Measurements from ENCODE around the gene DKC1. TPM values are rescaled to one million over a fixed set of nuclear protein-coding genes. Genes with fewer than 3 reads are reported as not detected.

Gene DKC1
- total RNA-seq, 2 donors from 2014 or later, result 21.6 to 26.5 TPM

DNA sequence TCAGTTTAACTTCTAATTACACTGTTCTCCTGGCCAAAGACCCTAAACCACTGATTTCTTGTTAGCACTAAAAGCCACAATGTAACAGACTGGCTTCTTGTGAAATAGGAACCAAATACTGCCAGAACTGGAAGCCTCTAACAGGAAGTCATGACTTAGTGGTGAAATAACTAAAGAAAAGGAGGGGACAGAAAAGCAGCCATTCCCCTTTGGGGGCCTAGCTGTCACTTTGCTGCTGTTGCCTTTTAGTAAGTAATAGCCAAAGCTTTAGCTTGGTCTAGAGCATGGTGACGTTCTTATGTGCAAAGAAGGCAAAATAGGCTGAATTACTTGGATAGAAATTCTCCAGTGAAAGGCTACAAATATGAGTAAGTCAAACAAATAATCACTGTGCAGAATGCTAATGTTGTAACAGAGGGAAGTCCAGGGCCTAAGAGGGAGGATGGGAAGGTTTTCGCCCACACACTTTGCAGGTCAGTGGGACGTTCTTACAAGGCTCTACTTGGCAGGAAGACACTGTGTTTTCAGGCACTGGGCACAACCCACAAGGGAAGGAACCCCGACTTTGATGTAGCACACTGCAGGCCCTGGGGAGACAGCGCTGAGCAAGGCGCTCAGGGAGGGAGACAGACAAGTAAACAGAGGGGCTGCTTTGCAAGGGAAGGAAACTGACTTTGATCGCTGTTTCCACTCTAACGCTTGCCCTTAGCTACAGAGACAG, 28.4 kb upstream of the DKC1 start:
- intact Hi-C loops (cut with DNase I), result no loop called here
- DNase-seq (ENCODE audit: low spot score), result peak; percentile 79

GRCh38 chrX:154735695-154736393, 26.8 kb upstream of the DKC1 start:
- DNase-seq (ENCODE audit: low spot score), result peak; percentile 85
- intact Hi-C loops (cut with DNase I), result no loop called here

DNA sequence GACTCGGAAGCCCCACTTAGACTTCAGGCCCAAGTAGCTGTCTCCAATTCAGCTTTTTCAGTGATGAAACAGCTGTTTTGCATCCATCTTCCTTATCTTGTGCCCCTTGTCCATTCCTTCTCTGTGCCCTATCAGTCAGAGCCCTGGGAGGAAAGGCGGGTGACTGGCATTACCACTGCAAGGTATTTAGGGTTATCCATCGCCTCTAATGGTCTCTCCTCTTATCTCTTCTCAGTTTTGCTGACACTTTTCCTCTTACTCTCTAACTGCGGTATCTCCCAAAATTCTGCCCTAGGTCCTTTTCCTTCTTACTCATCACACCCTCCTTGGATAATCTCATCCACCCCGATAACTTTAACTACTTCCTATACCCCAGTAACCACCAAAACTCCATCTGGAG, 25.5 kb upstream of the DKC1 start:
- DNase-seq (ENCODE audit: low spot score), result no peak
- intact Hi-C loops (cut with DNase I), result no loop called here

GRCh38 chrX:154738011-154738738, 24.5 kb upstream of the DKC1 start:
- intact Hi-C loops (cut with DNase I), result no loop called here
- peak; percentile 86 for DNase-seq (ENCODE audit: low spot score)

GRCh38 chrX:154739952-154740465, 22.7 kb upstream of the DKC1 start:
- intact Hi-C loops (cut with DNase I), result no loop called here

DNA sequence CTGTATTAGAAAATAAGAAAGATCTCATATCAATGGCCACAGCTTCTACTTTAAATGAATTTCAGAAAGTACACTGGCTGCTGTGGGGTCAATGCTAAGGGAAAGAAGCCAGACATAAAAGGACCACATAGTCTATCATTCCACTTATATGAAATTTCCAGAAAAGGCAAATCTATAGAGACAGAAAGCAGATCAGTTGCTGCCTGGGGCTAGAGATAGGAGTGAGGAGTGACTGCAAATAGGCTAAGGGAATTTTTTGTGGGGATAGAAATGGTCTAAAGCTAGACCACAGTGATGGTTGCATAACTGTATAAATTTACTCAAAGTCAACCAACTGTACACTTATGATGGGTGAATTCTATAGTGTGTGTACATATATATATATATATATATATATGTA, 20.1 kb upstream of the DKC1 start:
- intact Hi-C loops (cut with DNase I), result no loop called here
- DNase-seq (ENCODE audit: low spot score), result no peak

More at GRCh38 chrX:154739952-154740465, 22.7 kb upstream of the DKC1 start:
- no peak for DNase-seq (ENCODE audit: low spot score)

GRCh38 chrX:154748712-154749339, 13.8 kb upstream of the DKC1 start:
- DNase-seq (ENCODE audit: low spot score), result no peak
- intact Hi-C loops (cut with DNase I), result no loop called here

- intact Hi-C loops (cut with DNase I), result no loop called here
- no peak for DNase-seq (ENCODE audit: low spot score)
Measured at GRCh38 chrX:154749856-154750255, 12.8 kb upstream of the DKC1 start.

DNA sequence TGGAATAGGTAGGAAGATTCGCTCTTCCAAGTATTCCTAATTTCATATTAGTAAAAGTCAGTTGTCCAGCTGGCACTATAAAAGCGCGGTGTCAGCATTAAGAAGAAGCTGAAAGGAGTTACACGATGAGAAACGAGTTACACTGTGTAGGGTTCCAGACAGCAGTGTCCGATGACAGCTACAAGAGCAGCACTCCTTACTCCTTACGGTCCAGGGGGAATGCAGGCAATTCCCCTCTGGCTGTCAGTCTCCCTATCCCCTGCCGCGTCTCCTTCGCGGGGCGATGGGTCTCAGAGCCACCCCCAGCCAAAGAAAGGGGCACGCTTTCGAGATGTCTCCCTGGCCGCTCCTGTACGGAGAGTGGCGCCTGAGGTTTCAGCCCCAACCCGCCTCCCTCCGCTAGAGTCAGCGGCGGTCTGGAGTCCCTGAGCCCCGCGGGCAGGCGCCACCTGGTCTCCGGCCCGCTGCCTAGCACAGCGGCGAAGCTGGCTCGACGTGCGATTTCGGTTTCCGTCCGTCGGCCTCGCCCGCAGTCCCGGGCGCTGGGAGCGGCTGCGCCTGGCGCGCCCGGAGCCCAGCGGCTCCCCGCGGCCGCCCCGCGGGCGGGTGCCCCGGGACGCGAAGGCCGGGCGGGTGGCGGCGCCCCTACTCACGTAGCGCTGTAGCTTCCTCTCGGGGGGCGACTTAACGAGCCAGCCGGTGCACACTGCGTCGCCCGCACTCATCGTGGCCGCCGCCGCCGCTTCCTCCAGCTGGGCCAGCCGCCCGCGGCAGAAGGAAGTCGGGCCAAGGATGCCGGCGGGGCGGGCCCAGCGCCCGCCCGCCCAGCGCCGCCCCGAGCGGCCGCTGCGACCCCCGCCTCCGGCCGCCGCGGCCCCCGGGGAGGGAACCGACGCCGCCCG, 12.1 kb upstream of the DKC1 start, which contains the start of gene GAB3:
Gene GAB3 (minus strand): TSS at position 777 of the 902 bp plus-strand sequence. CDS start 52 bp downstream, at position 725.
- DNase-seq (ENCODE audit: low spot score), result no peak
- intact Hi-C loops (cut with DNase I), result no loop called here

- intact Hi-C loops (cut with DNase I), result no loop called here
- DNase-seq (ENCODE audit: low spot score), result no peak
Measured at GRCh38 chrX:154751203-154751668, 11.4 kb upstream of the DKC1 start.

DNA sequence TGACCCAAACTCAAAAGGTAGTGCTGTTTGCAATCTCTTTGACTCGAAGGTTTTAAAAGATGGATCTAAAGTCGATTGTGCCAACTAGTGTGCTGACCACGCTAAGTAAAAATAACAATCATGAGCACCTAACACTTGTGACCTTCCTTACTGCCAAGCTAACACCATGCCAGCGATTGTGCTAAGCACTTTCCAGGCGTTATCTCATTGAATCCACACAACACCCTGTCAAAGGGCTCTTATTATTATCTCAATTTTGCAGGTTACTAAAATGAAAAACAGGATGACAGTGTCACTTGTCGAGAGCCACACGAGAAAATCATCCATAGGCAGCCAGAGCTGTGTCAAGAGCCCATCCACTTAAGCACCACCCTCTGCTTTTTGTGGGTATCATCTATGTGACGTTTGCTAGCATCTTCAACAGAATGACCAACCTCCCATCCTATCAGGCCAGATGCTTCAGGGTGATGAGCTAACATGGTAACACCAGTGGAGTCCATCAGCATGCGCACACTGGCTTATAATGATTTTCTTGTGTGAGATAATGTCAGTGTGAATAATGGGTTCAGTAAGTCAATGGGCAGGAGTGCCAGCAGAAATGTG, 10.9 kb upstream of the DKC1 start:
- no peak for DNase-seq (ENCODE audit: low spot score)
- intact Hi-C loops (cut with DNase I), result no loop called here

GRCh38 chrX:154758696-154759095, 4.0 kb upstream of the DKC1 start:
- intact Hi-C loops (cut with DNase I), result loop anchor here in 1 of 2 donors (5.0 kb wide), 1 partner anchor 279 kb away; no protein-coding TSS in a partner anchor
- DNase-seq (ENCODE audit: low spot score), result no peak

- DNase-seq (ENCODE audit: low spot score), result no peak
- intact Hi-C loops (cut with DNase I), result loop anchor here in 1 of 2 donors (5.0 kb wide), 1 partner anchor 1860 kb away; no protein-coding TSS in a partner anchor
Measured at GRCh38 chrX:154761977-154762536, 607 bp upstream of the DKC1 start.

DNA sequence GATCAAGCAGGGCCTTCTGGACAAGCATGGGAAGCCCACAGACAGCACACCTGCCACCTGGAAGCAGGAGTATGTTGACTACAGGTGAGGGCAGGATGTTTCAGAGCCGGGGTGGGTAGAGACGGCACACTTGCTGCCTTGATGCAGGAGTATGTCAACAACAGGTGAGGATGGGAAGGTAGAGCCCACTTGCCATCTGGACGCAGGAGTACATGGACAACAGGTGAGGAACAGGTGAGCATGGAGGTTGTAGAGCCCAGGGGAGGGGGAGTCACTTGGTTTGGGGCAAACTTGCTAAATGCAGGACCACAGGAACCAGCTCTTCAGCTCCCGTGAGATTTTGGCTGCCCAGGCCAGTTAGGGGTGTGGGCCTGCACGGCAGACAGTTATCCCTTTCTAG, 12.0 kb downstream of the DKC1 start:
- intact Hi-C loops (cut with DNase I), result no loop called here
- no peak for DNase-seq (ENCODE audit: low spot score)

- no peak for DNase-seq (ENCODE audit: low spot score)
- intact Hi-C loops (cut with DNase I), result no loop called here
Measured at GRCh38 chrX:154775419-154776349, 13.0 kb downstream of the DKC1 start.

DNA sequence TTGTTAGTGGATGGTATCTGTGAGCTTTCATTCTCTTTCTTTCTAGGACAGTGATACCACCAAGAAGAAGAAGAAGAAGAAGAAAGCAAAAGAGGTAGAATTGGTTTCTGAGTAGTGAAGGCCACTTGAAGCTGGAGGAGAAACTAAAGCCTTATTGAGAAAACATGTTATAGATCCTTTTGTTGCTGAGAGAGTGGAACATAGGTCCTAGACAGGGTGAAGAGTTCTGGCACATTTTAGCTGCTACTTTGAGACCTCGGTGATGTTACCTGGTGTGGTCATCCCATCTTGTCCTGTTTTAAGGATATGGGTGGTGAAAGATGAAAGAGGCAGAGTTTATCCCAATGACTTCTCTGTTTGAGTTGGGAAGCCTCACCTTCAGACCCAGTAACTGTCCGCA, 14.1 kb downstream of the DKC1 start:
- no peak for DNase-seq (ENCODE audit: low spot score)
- intact Hi-C loops (cut with DNase I), result no loop called here

DNA sequence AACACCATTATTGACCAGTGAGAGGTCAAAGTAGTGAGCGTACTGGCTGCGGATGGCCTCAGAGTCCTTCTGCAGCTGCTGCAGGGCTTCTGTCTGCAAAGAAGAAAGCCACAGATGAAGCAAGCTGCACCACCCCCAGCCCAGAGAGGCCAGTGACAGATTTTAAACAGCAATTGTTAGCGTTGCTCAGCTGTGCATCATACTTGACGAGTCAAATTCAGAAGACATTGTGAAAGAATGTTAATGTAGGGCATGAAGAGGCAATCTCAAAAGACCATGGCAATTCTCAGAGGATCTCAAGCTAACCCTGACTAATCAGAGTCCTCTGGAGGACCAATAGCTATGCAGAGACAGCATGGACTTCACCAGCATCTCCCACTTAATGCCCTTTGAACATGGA, 16.6 kb downstream of the DKC1 start:
- DNase-seq (ENCODE audit: low spot score), result no peak
- intact Hi-C loops (cut with DNase I), result no loop called here
